OCI-LY1 (cell line): ENCODE measurements around the gene TCP11L1.

ENCODE experiments used
- H2AFZ ChIP-seq: fragments of 200-600 bp; sonication (generic), shearing (Covaris generic); 2 replicates; pipeline ENCODE4 v1.6.0; 2014; ENCODE audit warnings: antibody characterized with exemption, mild to moderate bottlenecking, low read length
- H3F3A ChIP-seq: fragments of 200-600 bp; sonication (generic), shearing (Covaris generic); 2 replicates; pipeline ENCODE4 v1.6.0; 2014; ENCODE audit warnings: mild to moderate bottlenecking, antibody characterized with exemption, low read length, moderate library complexity; ENCODE audit not compliant: insufficient read depth
- H3K27ac ChIP-seq: fragments of 200-600 bp; sonication (generic); 2 replicates; pipeline ENCODE4 v1.5.1; 2014; ENCODE audit warnings: low read length, mixed run types, mild to moderate bottlenecking, low read depth; ENCODE audit not compliant: poor library complexity, severe bottlenecking
- H3K27me3 ChIP-seq: fragments of 200-600 bp; sonication (generic); 2 replicates; pipeline ENCODE4 v1.6.0; 2014; ENCODE audit warnings: antibody characterized with exemption, mild to moderate bottlenecking, low read length, moderate library complexity; ENCODE audit not compliant: insufficient read depth
- H3K36me3 ChIP-seq: fragments of 200-600 bp; sonication (generic); 2 replicates; pipeline ENCODE4 v1.6.1; 2014; ENCODE audit warnings: mild to moderate bottlenecking, antibody characterized with exemption, low read length, moderate library complexity, mixed read lengths; ENCODE audit not compliant: insufficient read depth
- H3K4me1 ChIP-seq: fragments of 200-600 bp; sonication (generic); 2 replicates; pipeline ENCODE4 v1.5.1; 2014; ENCODE audit warnings: mild to moderate bottlenecking, low read length, moderate library complexity; ENCODE audit not compliant: insufficient read depth, severe bottlenecking
- H3K4me2 ChIP-seq: fragments of 200-600 bp; sonication (generic), shearing (Covaris generic); 2 replicates; pipeline ENCODE4 v1.6.1; 2014; ENCODE audit warnings: low read length
- H3K4me3 ChIP-seq: fragments of 200-600 bp; sonication (generic); 2 replicates; pipeline ENCODE4 v1.5.1; 2014; ENCODE audit warnings: low read length, low read depth, mild to moderate bottlenecking, mixed read lengths; ENCODE audit not compliant: poor library complexity, severe bottlenecking
- H3K79me2 ChIP-seq: fragments of 200-600 bp; shearing (Covaris generic); 2 replicates; pipeline ENCODE4 v1.6.1; 2016; ENCODE audit warnings: mixed run types, low read length, mixed read lengths; ENCODE audit not compliant: insufficient read depth
- H3K9ac ChIP-seq: fragments of 200-600 bp; sonication (generic), shearing (Covaris generic); 2 replicates; pipeline ENCODE4 v1.6.1; 2014; ENCODE audit warnings: mild to moderate bottlenecking, low read length, mixed read lengths
- H3K9me2 ChIP-seq: fragments of 200-600 bp; sonication (generic), shearing (Covaris generic); 2 replicates; pipeline ENCODE4 v1.6.1; 2014; ENCODE audit warnings: low read depth, mild to moderate bottlenecking, low read length, mixed read lengths
- H3K9me3 ChIP-seq: fragments of 200-600 bp; shearing (Covaris generic); 2 replicates; pipeline ENCODE4 v1.6.1; 2014; ENCODE audit warnings: low read length, mixed read lengths
- H4K20me1 ChIP-seq: fragments of 200-600 bp; sonication (generic), shearing (Covaris generic); 2 replicates; pipeline ENCODE4 v1.6.0; 2016; ENCODE audit warnings: mild to moderate bottlenecking, low read length; ENCODE audit not compliant: insufficient read depth
- EZH2 ChIP-seq: fragments of 200-600 bp; sonication (generic), shearing (Covaris generic); IDR thresholded peaks from 2 replicates; pipeline ENCODE4 v1.8.0; 2017; ENCODE audit warnings: borderline replicate concordance, mixed run types, mild to moderate bottlenecking, antibody characterized with exemption, low read length, moderate library complexity, mixed read lengths
- TF ChIP-seq, protein P1 (sequence below): fragments of 200-600 bp; sonication (generic), shearing (Covaris generic); IDR thresholded peaks from 2 replicates; pipeline ENCODE4 v1.5.1; 2017; ENCODE audit warnings: mild to moderate bottlenecking, antibody characterized with exemption, low read length, moderate library complexity, mixed read lengths

TCP11L1 gene

GRCh38 chr11:33017478-33017877 is 21.9 kb upstream of the TCP11L1 start:
- Histone ChIP-seq H2AFZ (no peak overlapping the region), H3K4me1 (no peaks in the 10 kb centered on the region), H3K79me2 (no peaks in the 10 kb centered on the region), H3F3A (no peaks in the 10 kb centered on the region), H4K20me1 (no peaks in the 10 kb centered on the region), H3K9me2 (no peaks in the 10 kb centered on the region), H3K36me3 (no peaks in the 10 kb centered on the region), H3K9me3 (no peaks in the 10 kb centered on the region), H3K27ac (no peak overlapping the region), H3K4me3 (no peak overlapping the region), H3K27me3 (peaks cover 4% of the 10 kb centered on the region; the same call in 1 of the 2 replicates), H3K9ac (no peak overlapping the region), H3K4me2 (no peak overlapping the region)
- TF ChIP-seq EZH2 = no peak
- TF ChIP-seq, protein P1, sequence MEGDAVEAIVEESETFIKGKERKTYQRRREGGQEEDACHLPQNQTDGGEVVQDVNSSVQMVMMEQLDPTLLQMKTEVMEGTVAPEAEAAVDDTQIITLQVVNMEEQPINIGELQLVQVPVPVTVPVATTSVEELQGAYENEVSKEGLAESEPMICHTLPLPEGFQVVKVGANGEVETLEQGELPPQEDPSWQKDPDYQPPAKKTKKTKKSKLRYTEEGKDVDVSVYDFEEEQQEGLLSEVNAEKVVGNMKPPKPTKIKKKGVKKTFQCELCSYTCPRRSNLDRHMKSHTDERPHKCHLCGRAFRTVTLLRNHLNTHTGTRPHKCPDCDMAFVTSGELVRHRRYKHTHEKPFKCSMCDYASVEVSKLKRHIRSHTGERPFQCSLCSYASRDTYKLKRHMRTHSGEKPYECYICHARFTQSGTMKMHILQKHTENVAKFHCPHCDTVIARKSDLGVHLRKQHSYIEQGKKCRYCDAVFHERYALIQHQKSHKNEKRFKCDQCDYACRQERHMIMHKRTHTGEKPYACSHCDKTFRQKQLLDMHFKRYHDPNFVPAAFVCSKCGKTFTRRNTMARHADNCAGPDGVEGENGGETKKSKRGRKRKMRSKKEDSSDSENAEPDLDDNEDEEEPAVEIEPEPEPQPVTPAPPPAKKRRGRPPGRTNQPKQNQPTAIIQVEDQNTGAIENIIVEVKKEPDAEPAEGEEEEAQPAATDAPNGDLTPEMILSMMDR = no peak

DNA sequence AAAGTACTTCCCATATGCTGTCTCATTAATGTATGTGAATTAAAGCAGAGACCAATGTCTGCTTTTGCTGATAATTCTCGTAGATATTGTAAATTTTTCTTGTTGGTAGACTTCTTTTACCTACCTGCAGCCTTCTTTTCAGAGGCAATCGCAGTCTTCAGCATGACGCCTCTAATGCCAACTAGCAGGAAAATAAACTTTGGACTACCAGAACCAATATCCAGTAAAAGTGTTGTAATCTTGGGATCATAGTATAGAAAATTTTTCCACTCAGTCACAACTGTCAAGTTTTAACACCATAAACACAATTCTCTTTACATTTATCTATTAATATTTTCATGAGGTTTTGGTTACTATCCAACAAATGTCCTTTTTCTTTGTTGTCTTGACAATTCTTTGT is 21.4 kb upstream of the TCP11L1 start:
- Histone ChIP-seq H3K36me3 (no peaks in the 10 kb centered on the region), H3K4me3 (no peak overlapping the region), H3F3A (no peaks in the 10 kb centered on the region), H3K9me3 (no peaks in the 10 kb centered on the region), H2AFZ (no peak overlapping the region), H3K27me3 (peaks cover 4% of the 10 kb centered on the region; the same call in 1 of the 2 replicates), H3K4me1 (no peaks in the 10 kb centered on the region), H3K9me2 (no peaks in the 10 kb centered on the region), H3K9ac (no peak overlapping the region), H4K20me1 (no peaks in the 10 kb centered on the region), H3K27ac (no peak overlapping the region), H3K4me2 (no peak overlapping the region), H3K79me2 (no peaks in the 10 kb centered on the region)
- TF ChIP-seq, protein P1 = no peak
- no peak for TF ChIP-seq EZH2

- Histone ChIP-seq H3K4me3 (no peak overlapping the region), H3K79me2 (no peaks in the 10 kb centered on the region), H2AFZ (no peak overlapping the region), H3K4me2 (no peak overlapping the region), H3F3A (no peaks in the 10 kb centered on the region), H3K9me3 (no peaks in the 10 kb centered on the region), H3K36me3 (no peaks in the 10 kb centered on the region), H3K27me3 (peaks cover 4% of the 10 kb centered on the region; the same call in 1 of the 2 replicates), H3K4me1 (no peaks in the 10 kb centered on the region), H4K20me1 (no peaks in the 10 kb centered on the region), H3K9me2 (no peaks in the 10 kb centered on the region), H3K9ac (no peak overlapping the region), H3K27ac (no peak overlapping the region)
- TF ChIP-seq, protein P1 = no peak
- TF ChIP-seq EZH2 = no peak
These were observed 20.5 kb upstream of the TCP11L1 start for GRCh38 chr11:33018840-33019239.
